Adrenal gland (tissue), 12 donors: Measurements from ENCODE around the gene MFAP2. TPM values are rescaled to one million over a fixed set of nuclear protein-coding genes. Genes with fewer than 3 reads are reported as not detected.

Source experiments
- DNase-seq, 7 donors: peaks; one replicate each; pipeline ENCODE4 v3.0.0-alpha.2; 2019 to 2020
- H3K27ac ChIP-seq, 5 donors: fragments of 200-600 bp; sonication (generic) in 4 of 5; 1 replicate in 3 of 5; 2 replicates in 2 of 5; pipeline versions ENCODE4 v1.5.1 to v1.8.0; 2016 to 2020; ENCODE audit warnings: mild to moderate bottlenecking in 1 of 5
- H3K27me3 ChIP-seq: fragments of 200-600 bp; 2 replicates; pipeline ENCODE4 v1.8.0; 2021
- H3K36me3 ChIP-seq, 2 donors: fragments of 200-600 bp; replicated peaks in 1 of 2; 1 replicate in 1 of 2; 2 replicates in 1 of 2; pipeline versions ENCODE4 v1.5.1 to v1.8.0; 2018 to 2022
- H3K4me1 ChIP-seq, 2 donors: fragments of 200-600 bp; replicated peaks in 1 of 2; 1 replicate in 1 of 2; 2 replicates in 1 of 2; pipeline versions ENCODE4 v1.5.1 to v1.8.0; 2018 to 2021
- H3K4me3 ChIP-seq, 4 donors: fragments of 200-600 bp; sonication (generic) in 3 of 4; one replicate each; pipeline ENCODE4 v1.5.1; 2016 to 2018
- H3K9me3 ChIP-seq, 3 donors: fragments of 200-600 bp; sonication (generic) in 1 of 3; replicated peaks in 1 of 3; 1 replicate in 2 of 3; 2 replicates in 1 of 3; pipeline versions ENCODE4 v1.5.1 to v1.8.0; 2016 to 2021
- CTCF ChIP-seq, 6 experiments: fragments of 450-650 bp in 4 of 6; fragments of 200-600 bp in 2 of 6; sonication (generic) in 1 of 6; IDR thresholded peaks; 1 replicate in 5 of 6; 2 replicates in 1 of 6; pipeline versions ENCODE4 v1.5.1 to v1.8.0; 2016 to 2021; ENCODE audit warnings: antibody characterized with exemption in 6 of 6, mild to moderate bottlenecking in 2 of 6, moderate library complexity in 1 of 6
- POLR2A ChIP-seq, 2 donors: fragments of 450-650 bp; IDR thresholded peaks; one replicate each; pipeline ENCODE4 v1.6.1; 2017; ENCODE audit warnings: antibody characterized with exemption in 2 of 2, mild to moderate bottlenecking in 2 of 2, moderate library complexity in 1 of 2
- WGBS, 4 donors: extraction: QIAGEN DNeasy Blood & Tissue Kit in 2 of 4; methylation state at CpG; one replicate each; pipeline versions ENCODE4 v1.1.5 to v1.1.7; 2013 to 2017; 5-methylcytosine and 5-hydroxymethylcytosine counted together
- intact Hi-C, 2 donors: fragments of 100-400 bp; cut with DNase I; formaldehyde crosslinking; loops; one replicate each; pipeline versions ENCODE4 v1.14.1 to v1.15.0; 2022 to 2023
- polyA plus RNA-seq, 3 donors: library from polyadenylated mRNA; stranded (reverse); fragments of 200-250 nt in 2 of 3; fragments of 350-450 nt in 1 of 3; fragmentation: Illumina TruSeq in 1 of 3; extraction: RNeasy Lipid Tissue Mini Kit (QIAGEN cat#74804) in 1 of 3; gene quantifications; one replicate each; pipeline ENCODE4 v1.2.3, GENCODE V29; 2013 to 2014
- total RNA-seq, 9 donors: library from RNA; depleted of rRNA in 4 of 9; stranded (reverse); fragments of >200 nt in 4 of 9; fragments of 120-200 nt in 1 of 9; fragmentation: NEBNext Ultra II Directional in 1 of 9; extraction: Animal tissue kit (Norgen Biotek cat#: 25700) in 1 of 9; gene quantifications; one replicate each; pipeline versions ENCODE4 v1.1.0 to v1.2.4, GENCODE V29; 2013 to 2023
- donor health status: healthy with polysubstance abuse.
- donor health status: Bipolar disorder and iron deficiency.
- donor health status: DM: yes; HTN: yes; CAD: no.
- donor health status: DM: no; HTN: no; CAD: no.
- donor health status: DM: no; HTN: no; CAD: no.
- donor health status: DM: yes; HTN: yes; CAD: no.

MFAP2 gene
- total and polyA plus RNA-seq, 12 donors: 0.79 to 17.7 (median 4.5) TPM

GRCh38 chr1:16927711-16928485 is 52.5 kb downstream of the MFAP2 start:
- Histone ChIP-seq H3K4me3 (no peak overlapping the region), H3K36me3 (no peaks in the 10 kb centered on the region), H3K4me1 (no peaks in the 10 kb centered on the region), H3K9me3 (no peaks in the 10 kb centered on the region), H3K27ac (no peak overlapping the region), H3K27me3 (no peaks in the 10 kb centered on the region)
- TF ChIP-seq CTCF (IDR thresholded peaks at IDR 0.05) (no peak), POLR2A (IDR thresholded peaks at IDR 0.05) (no peak)
- intact Hi-C loops: loop anchor here in 1 of 2 donors (10.0 kb wide), 1 partner anchor 513 kb away; no protein-coding TSS in a partner anchor
- WGBS, 4 donors: 72 to 96% (median 79%) methylated on average over 3 to 13 of the region's 13 CpGs
- DNase-seq: no peak

GRCh38 chr1:16927256-16927655 is 53.2 kb downstream of the MFAP2 start:
- TF ChIP-seq CTCF (IDR thresholded peaks at IDR 0.05) (no peak), POLR2A (IDR thresholded peaks at IDR 0.05) (no peak)
- no peak for DNase-seq
- intact Hi-C loops: loop anchor here in 1 of 2 donors (10.0 kb wide), 1 partner anchor 512 kb away; no protein-coding TSS in a partner anchor
- Histone ChIP-seq H3K4me1 (no peaks in the 10 kb centered on the region), H3K9me3 (no peaks in the 10 kb centered on the region), H3K27ac (no peak overlapping the region), H3K36me3 (no peaks in the 10 kb centered on the region), H3K27me3 (no peaks in the 10 kb centered on the region), H3K4me3 (no peak overlapping the region)
- WGBS, 4 donors: 81 to 94% (median 85%) methylated on average over 14 of the region's 14 CpGs

GRCh38 chr1:16926491-16927073 is 53.8 kb downstream of the MFAP2 start:
- TF ChIP-seq CTCF (IDR thresholded peaks at IDR 0.05) (no peak), POLR2A (IDR thresholded peaks at IDR 0.05) (no peak)
- intact Hi-C loops: loop anchor here in 1 of 2 donors (10.0 kb wide), 1 partner anchor 512 kb away; no protein-coding TSS in a partner anchor
- Histone ChIP-seq H3K36me3 (no peaks in the 10 kb centered on the region), H3K27ac (no peak overlapping the region), H3K4me1 (no peaks in the 10 kb centered on the region), H3K27me3 (no peaks in the 10 kb centered on the region), H3K4me3 (no peak overlapping the region), H3K9me3 (no peaks in the 10 kb centered on the region)
- 67 to 74% (median 72%) methylated on average over 10 of the region's 10 CpGs for WGBS, 4 donors
- DNase-seq: no peak

GRCh38 chr1:16925635-16926490 is 54.6 kb downstream of the MFAP2 start:
- H3K36me3 ChIP-seq: no peaks in the 10 kb centered on the region
- no peak overlapping the region for H3K27ac ChIP-seq
- no peaks in the 10 kb centered on the region for H3K27me3 ChIP-seq
- no peak overlapping the region for H3K4me3 ChIP-seq
- no peaks in the 10 kb centered on the region for H3K9me3 ChIP-seq
- TF ChIP-seq CTCF (IDR thresholded peaks at IDR 0.05): no peak
- TF ChIP-seq POLR2A (IDR thresholded peaks at IDR 0.05): no peak
- H3K4me1 ChIP-seq: no peaks in the 10 kb centered on the region
- WGBS, 4 donors: 88 to 93% (median 89%) methylated on average over 11 to 13 of the region's 13 CpGs
- no peak for DNase-seq
- intact Hi-C loops: loop anchor here in 1 of 2 donors (10.0 kb wide), 1 partner anchor 511 kb away; no protein-coding TSS in a partner anchor
